PC-9 (cell line): ENCODE data around the gene GLIPR1.

Experiments used
- EZH2 ChIP-seq: fragments of 200-600 bp; sonication (generic); IDR thresholded peaks from 2 replicates; pipeline ENCODE4 v1.8.0; 2017; ENCODE audit warnings: antibody characterized with exemption, low read depth
- TF ChIP-seq, protein P1 (sequence below): fragments of 200-600 bp; sonication (generic); conservative IDR thresholded peaks from 2 replicates; pipeline ENCODE4 v1.6.1; 2017; ENCODE audit warnings: mixed run types, antibody characterized with exemption, mild to moderate bottlenecking, moderate library complexity

DNA sequence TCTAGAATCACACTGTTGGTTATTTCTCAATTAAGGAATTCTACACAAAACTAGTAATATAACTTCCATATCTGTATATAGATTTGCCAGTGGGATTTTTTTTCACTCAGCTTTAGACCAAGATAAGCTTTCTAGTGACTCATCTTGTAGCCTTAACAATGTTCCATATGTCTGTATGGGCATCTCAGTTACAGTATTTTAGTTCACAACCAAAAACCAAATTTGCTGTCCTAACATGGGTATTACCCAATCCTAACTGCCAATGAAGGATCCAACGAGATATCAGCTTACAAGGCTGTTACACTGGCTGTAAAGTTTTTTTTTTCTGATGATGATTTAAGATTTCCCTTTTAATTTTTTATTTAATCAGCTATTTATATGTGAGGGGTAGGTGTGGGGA lies 62.4 kb downstream of the GLIPR1 start:
- TF ChIP-seq, protein P1, sequence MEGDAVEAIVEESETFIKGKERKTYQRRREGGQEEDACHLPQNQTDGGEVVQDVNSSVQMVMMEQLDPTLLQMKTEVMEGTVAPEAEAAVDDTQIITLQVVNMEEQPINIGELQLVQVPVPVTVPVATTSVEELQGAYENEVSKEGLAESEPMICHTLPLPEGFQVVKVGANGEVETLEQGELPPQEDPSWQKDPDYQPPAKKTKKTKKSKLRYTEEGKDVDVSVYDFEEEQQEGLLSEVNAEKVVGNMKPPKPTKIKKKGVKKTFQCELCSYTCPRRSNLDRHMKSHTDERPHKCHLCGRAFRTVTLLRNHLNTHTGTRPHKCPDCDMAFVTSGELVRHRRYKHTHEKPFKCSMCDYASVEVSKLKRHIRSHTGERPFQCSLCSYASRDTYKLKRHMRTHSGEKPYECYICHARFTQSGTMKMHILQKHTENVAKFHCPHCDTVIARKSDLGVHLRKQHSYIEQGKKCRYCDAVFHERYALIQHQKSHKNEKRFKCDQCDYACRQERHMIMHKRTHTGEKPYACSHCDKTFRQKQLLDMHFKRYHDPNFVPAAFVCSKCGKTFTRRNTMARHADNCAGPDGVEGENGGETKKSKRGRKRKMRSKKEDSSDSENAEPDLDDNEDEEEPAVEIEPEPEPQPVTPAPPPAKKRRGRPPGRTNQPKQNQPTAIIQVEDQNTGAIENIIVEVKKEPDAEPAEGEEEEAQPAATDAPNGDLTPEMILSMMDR, result no peak
- TF ChIP-seq EZH2, result no peak
